ENCODE measurements around the gene HORMAD2.

DNA sequence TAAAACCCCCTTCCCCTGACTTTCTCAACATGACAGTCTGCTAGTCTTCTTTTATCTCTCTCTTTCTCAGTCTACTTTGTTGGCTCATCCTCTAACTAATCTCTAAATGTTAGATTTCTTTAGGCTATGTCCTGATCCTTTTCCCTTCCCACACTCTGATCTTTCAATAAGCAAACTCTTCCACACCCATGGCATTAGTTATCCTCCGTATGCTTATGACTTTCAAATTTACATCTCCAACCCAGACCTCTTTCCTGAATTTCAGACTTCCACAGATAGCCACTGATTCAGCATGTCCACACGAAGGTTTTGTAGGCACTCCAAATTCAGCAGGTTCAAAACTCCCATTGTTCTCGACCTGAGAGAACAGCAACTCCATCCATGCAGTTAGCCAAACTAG, 90.7 kb downstream of the HORMAD2 start:
- TF ChIP-seq, protein P1, sequence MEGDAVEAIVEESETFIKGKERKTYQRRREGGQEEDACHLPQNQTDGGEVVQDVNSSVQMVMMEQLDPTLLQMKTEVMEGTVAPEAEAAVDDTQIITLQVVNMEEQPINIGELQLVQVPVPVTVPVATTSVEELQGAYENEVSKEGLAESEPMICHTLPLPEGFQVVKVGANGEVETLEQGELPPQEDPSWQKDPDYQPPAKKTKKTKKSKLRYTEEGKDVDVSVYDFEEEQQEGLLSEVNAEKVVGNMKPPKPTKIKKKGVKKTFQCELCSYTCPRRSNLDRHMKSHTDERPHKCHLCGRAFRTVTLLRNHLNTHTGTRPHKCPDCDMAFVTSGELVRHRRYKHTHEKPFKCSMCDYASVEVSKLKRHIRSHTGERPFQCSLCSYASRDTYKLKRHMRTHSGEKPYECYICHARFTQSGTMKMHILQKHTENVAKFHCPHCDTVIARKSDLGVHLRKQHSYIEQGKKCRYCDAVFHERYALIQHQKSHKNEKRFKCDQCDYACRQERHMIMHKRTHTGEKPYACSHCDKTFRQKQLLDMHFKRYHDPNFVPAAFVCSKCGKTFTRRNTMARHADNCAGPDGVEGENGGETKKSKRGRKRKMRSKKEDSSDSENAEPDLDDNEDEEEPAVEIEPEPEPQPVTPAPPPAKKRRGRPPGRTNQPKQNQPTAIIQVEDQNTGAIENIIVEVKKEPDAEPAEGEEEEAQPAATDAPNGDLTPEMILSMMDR (conservative IDR thresholded peaks at IDR 0.05; ENCODE audit: low read depth, low read length), result no peak
- TF ChIP-seq EZH2 (IDR thresholded peaks at IDR 0.05; ENCODE audit: borderline replicate concordance, low read depth, low read length, poor library complexity, severe bottlenecking), result no peak
